GM18520 (cell line): ENCODE data around the gene SLC25A43.
"Not testable (repeated sequence)": the region's sequence is repeated elsewhere in the genome, so short reads cannot be mapped to it uniquely, and the experiment has no call there.

Source experiments
- ATAC-seq: cut with Tn5 transposase; IDR thresholded peaks from one replicate; pipeline ENCODE4 v1.9.1; 2021; ENCODE audit not compliant: unreplicated experiment

Gene SLC25A43

GRCh38 chrX:119407681-119408080 is 8.5 kb downstream of the SLC25A43 start:
- ATAC-seq, result no peak

GRCh38 chrX:119410027-119410819 is 11.1 kb downstream of the SLC25A43 start:
- no peak for ATAC-seq

GRCh38 chrX:119410854-119411253 is 11.7 kb downstream of the SLC25A43 start:
- no peak for ATAC-seq

- ATAC-seq, result no peak
Measured at GRCh38 chrX:119411959-119412358, 12.8 kb downstream of the SLC25A43 start.

- no peak for ATAC-seq
Measured at GRCh38 chrX:119417376-119417775, 18.2 kb downstream of the SLC25A43 start.

GRCh38 chrX:119417842-119418241 is 18.7 kb downstream of the SLC25A43 start:
- ATAC-seq, result no peak

- ATAC-seq, result no peak
Measured at GRCh38 chrX:119419146-119419545, 20.0 kb downstream of the SLC25A43 start.

- no peak for ATAC-seq
Measured at GRCh38 chrX:119419898-119420297, 20.8 kb downstream of the SLC25A43 start.

GRCh38 chrX:119421016-119421705 is 22.0 kb downstream of the SLC25A43 start:
- no peak for ATAC-seq

- no peak for ATAC-seq
Measured at GRCh38 chrX:119423631-119424030, 24.5 kb downstream of the SLC25A43 start.

- no peak for ATAC-seq
Measured at GRCh38 chrX:119424999-119425398, 25.9 kb downstream of the SLC25A43 start.

- ATAC-seq, result no peak
Measured at GRCh38 chrX:119427024-119427794, 28.1 kb downstream of the SLC25A43 start.

- ATAC-seq, result no peak
Measured at GRCh38 chrX:119427795-119428185, 28.7 kb downstream of the SLC25A43 start.

GRCh38 chrX:119429471-119429870 is 30.3 kb downstream of the SLC25A43 start:
- ATAC-seq, result no peak

- not testable (repeated sequence) for ATAC-seq
Measured at GRCh38 chrX:119441295-119441694, 42.2 kb downstream of the SLC25A43 start.

- ATAC-seq, result no peak
Measured at GRCh38 chrX:119442286-119442685, 43.1 kb downstream of the SLC25A43 start.

GRCh38 chrX:119453202-119453601 is 54.1 kb downstream of the SLC25A43 start:
- ATAC-seq, result no peak

- no peak for ATAC-seq
Measured at GRCh38 chrX:119455264-119455663, 56.1 kb downstream of the SLC25A43 start.

GRCh38 chrX:119459181-119459580 is 60.0 kb downstream of the SLC25A43 start:
- ATAC-seq, result no peak

GRCh38 chrX:119465555-119465954 is 66.4 kb downstream of the SLC25A43 start:
- ATAC-seq, result no peak

- ATAC-seq, result no peak
Measured at GRCh38 chrX:119466970-119467369, 67.8 kb downstream of the SLC25A43 start.

- ATAC-seq, result no peak
Measured at GRCh38 chrX:119467433-119467832, 68.3 kb downstream of the SLC25A43 start.
